AG09309 (cell line): Measurements from ENCODE around the gene MCC.

ENCODE experiments used
- DNase-seq: peaks from one replicate; pipeline ENCODE4 v3.0.0-alpha.2; 2010; ENCODE audit warnings: low read depth
- H3K4me3 ChIP-seq: 2 replicates; pipeline ENCODE4 v1.5.1; 2011; ENCODE audit warnings: mild to moderate bottlenecking, low read depth, low read length, moderate library complexity; ENCODE audit not compliant: control insufficient read depth
- TF ChIP-seq, protein P1 (sequence below): IDR thresholded peaks from 2 replicates; pipeline ENCODE4 v1.5.1; 2011; ENCODE audit warnings: mild to moderate bottlenecking, low read depth, low read length, inconsistent platforms; ENCODE audit not compliant: insufficient read depth, control insufficient read depth; ENCODE audit errors: missing control alignments

Gene MCC

GRCh38 chr5:113000466-113000865, 487.8 kb downstream of the MCC start:
- no peak for DNase-seq
- no peak overlapping the region for H3K4me3 ChIP-seq
- TF ChIP-seq, protein P1, sequence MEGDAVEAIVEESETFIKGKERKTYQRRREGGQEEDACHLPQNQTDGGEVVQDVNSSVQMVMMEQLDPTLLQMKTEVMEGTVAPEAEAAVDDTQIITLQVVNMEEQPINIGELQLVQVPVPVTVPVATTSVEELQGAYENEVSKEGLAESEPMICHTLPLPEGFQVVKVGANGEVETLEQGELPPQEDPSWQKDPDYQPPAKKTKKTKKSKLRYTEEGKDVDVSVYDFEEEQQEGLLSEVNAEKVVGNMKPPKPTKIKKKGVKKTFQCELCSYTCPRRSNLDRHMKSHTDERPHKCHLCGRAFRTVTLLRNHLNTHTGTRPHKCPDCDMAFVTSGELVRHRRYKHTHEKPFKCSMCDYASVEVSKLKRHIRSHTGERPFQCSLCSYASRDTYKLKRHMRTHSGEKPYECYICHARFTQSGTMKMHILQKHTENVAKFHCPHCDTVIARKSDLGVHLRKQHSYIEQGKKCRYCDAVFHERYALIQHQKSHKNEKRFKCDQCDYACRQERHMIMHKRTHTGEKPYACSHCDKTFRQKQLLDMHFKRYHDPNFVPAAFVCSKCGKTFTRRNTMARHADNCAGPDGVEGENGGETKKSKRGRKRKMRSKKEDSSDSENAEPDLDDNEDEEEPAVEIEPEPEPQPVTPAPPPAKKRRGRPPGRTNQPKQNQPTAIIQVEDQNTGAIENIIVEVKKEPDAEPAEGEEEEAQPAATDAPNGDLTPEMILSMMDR = no peak

GRCh38 chr5:112998296-112998695, 490.0 kb downstream of the MCC start:
- H3K4me3 ChIP-seq = no peak overlapping the region
- DNase-seq = no peak
- TF ChIP-seq, protein P1 = no peak

DNA sequence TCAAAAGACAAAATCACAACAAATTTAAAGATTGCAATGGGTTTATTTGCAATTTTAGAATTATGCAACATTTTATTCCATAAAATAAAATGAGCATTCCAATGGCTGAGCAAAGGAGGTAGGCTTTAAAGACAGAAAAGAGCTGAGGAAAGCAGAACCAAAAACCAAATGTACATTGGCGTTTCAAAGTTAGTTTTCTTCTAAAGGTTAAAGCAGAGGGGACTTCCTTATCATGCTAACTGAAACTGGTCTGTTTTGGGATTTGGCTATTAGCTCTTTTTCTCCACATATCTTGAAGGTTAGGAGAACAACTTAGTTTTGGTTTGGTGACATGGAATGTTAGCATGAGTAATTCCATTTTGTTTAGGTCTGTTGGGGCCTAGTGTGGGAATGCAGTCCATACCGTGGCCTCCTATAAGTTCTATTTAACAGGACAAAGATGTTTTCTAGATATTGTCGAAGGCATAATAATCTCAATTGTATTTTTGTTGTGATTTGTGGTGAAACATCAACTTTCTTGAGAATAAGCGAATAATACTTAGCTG, 491.4 kb downstream of the MCC start:
- no peak overlapping the region for H3K4me3 ChIP-seq
- TF ChIP-seq, protein P1 = no peak

DNA sequence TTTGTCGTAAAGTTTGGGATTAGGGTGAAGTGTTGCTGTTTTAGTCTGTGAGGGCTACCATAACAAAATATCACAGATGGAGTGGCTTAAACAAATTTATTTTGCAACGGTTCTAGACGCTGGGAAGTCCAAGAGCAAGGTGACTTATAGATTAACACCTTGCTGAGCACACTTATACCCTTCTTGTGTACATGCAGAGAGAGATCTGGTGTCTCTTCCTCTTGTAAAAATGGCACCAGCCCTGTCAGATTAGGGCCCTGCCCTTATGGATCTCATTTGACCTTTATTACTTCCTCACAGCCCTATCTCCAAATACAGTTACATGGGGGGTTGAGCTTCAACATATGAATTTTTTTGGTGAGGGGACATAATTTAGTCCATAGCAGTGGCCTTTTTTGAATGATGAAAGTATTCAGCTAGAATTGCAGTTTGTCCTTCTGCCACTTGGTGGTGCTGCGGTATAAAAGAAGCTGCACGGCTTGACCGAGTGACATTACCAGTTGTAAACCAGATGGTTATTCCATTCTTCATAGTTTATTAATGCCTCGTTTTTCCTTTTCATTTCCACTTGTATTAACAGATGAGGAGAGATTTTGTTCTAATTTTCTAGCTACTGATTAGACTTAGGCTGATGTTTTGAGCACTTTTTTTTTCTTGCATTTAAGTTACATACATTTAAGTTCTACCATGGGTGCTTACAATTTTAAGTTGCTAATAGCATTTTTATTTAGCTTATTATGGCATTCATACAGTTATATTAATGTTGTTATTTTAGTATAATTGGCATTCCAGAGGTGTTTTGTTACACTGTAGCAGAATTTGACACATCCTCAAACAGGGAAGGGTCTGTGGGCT, 492.3 kb downstream of the MCC start:
- TF ChIP-seq, protein P1 = peak; percentile 79
- H3K4me3 ChIP-seq = no peak overlapping the region
- no peak for DNase-seq

More for the DNA sequence above, 491.4 kb downstream of the MCC start:
- DNase-seq = no peak

GRCh38 chr5:112986224-112986623, 502.0 kb downstream of the MCC start:
- DNase-seq = no peak
- TF ChIP-seq, protein P1 = no peak
- no peak overlapping the region for H3K4me3 ChIP-seq

- DNase-seq = no peak
- no peak overlapping the region for H3K4me3 ChIP-seq
- TF ChIP-seq, protein P1 = no peak
Observed at GRCh38 chr5:112983363-112983762, 504.9 kb downstream of the MCC start.
